ENCODE results near the gene SORCS2.

DNA sequence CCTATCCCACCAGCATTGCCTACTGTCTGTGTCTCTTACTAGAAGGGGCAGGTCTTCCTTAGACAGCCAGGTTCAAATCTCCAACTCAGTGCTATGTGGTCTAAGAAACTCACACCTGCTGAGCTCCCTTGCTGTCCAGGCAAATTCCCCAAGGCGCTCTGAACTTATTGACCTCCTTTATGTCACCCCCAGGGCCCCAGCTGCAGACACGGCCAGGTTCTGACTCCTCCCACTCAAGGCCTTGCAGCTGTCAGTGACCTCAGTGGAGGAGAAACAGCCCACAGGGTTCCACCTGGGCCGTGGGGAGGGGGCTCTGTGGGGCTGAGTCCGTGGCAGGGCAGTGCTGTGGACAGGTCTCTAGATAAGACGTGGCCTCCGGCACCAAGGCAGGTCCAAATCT, 284.5 kb downstream of the SORCS2 start:
- TF ChIP-seq RAD21 (IDR thresholded peaks at IDR 0.05; ENCODE audit: low read length) (no peak), POLR2A (IDR thresholded peaks at IDR 0.05; ENCODE audit: low read depth, low read length) (no peak), RFX5 (IDR thresholded peaks at IDR 0.05; ENCODE audit: low read depth, low read length) (no peak), CEBPB (IDR thresholded peaks at IDR 0.05; ENCODE audit: low read depth, low read length) (no peak)
- TF ChIP-seq, protein P1, sequence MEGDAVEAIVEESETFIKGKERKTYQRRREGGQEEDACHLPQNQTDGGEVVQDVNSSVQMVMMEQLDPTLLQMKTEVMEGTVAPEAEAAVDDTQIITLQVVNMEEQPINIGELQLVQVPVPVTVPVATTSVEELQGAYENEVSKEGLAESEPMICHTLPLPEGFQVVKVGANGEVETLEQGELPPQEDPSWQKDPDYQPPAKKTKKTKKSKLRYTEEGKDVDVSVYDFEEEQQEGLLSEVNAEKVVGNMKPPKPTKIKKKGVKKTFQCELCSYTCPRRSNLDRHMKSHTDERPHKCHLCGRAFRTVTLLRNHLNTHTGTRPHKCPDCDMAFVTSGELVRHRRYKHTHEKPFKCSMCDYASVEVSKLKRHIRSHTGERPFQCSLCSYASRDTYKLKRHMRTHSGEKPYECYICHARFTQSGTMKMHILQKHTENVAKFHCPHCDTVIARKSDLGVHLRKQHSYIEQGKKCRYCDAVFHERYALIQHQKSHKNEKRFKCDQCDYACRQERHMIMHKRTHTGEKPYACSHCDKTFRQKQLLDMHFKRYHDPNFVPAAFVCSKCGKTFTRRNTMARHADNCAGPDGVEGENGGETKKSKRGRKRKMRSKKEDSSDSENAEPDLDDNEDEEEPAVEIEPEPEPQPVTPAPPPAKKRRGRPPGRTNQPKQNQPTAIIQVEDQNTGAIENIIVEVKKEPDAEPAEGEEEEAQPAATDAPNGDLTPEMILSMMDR (conservative IDR thresholded peaks at IDR 0.05; ENCODE audit: low read depth, low read length) = no peak
